Measurements from ENCODE around the gene DAPK1.

- TF ChIP-seq CTCF (IDR thresholded peaks at IDR 0.05; ENCODE audit: poor library complexity, severe bottlenecking) (no peak), POLR2AphosphoS5 (IDR thresholded peaks at IDR 0.05) (no peak), EZH2 (IDR thresholded peaks at IDR 0.05; ENCODE audit: borderline replicate concordance, insufficient read depth, low read length, poor library complexity, severe bottlenecking) (no peak), SMC3 (conservative IDR thresholded peaks at IDR 0.05; ENCODE audit: poor library complexity) (no peak), MXI1 (conservative IDR thresholded peaks at IDR 0.05; ENCODE audit: poor library complexity, severe bottlenecking) (no peak), EP300 (conservative IDR thresholded peaks at IDR 0.05; ENCODE audit: poor library complexity, severe bottlenecking) (no peak), TAF1 (IDR thresholded peaks at IDR 0.05; ENCODE audit: low read depth) (no peak)
These were observed 165.9 kb downstream of the DAPK1 start for GRCh38 chr9:87663556-87663955.
